GM12872 (cell line): ENCODE measurements around the gene KSR1.

Experiments
- CTCF ChIP-seq: IDR thresholded peaks from 3 replicates; pipeline ENCODE4 v1.5.1; 2011; ENCODE audit warnings: low read depth, mild to moderate bottlenecking, low read length, moderate library complexity; ENCODE audit not compliant: insufficient read depth

Gene KSR1

GRCh38 chr17:27430882-27431491 lies 25.3 kb upstream of the KSR1 start:
- TF ChIP-seq CTCF: peak; percentile 68

- no peak for TF ChIP-seq CTCF
These were observed 22.7 kb upstream of the KSR1 start for GRCh38 chr17:27433521-27433920.

GRCh38 chr17:27438348-27438998 lies 17.8 kb upstream of the KSR1 start:
- TF ChIP-seq CTCF: no peak

GRCh38 chr17:27439342-27439741 lies 16.9 kb upstream of the KSR1 start:
- no peak for TF ChIP-seq CTCF

GRCh38 chr17:27442702-27443101 lies 13.5 kb upstream of the KSR1 start:
- no peak for TF ChIP-seq CTCF

GRCh38 chr17:27443491-27443890 lies 12.8 kb upstream of the KSR1 start:
- no peak for TF ChIP-seq CTCF

- TF ChIP-seq CTCF: no peak
These were observed 10.3 kb upstream of the KSR1 start for GRCh38 chr17:27445971-27446370.
